GM06990 (cell line): ENCODE results near the gene SOX2.

Experiments
- DNase-seq: peaks from one replicate; pipeline ENCODE4 v3.0.0-alpha.2; 2011; ENCODE audit not compliant: insufficient read length; ENCODE audit errors: extremely low read depth
- H3K27me3 ChIP-seq: replicated peaks from 2 replicates; pipeline ENCODE4 v1.6.0; 2011; ENCODE audit warnings: low read length; ENCODE audit not compliant: control insufficient read depth, insufficient read depth
- H3K36me3 ChIP-seq: 2 replicates; pipeline ENCODE4 v1.5.1; 2011; ENCODE audit warnings: low read length; ENCODE audit not compliant: control insufficient read depth, insufficient read depth
- H3K4me3 ChIP-seq: replicated peaks from 2 replicates; pipeline ENCODE4 v1.5.1; 2011; ENCODE audit warnings: low read depth, mild to moderate bottlenecking, control low read depth, low read length
- TF ChIP-seq, protein P1 (sequence below): IDR thresholded peaks from 2 replicates; pipeline ENCODE4 v1.5.1; 2011; ENCODE audit warnings: low read length, control low read depth, mild to moderate bottlenecking, inconsistent platforms; ENCODE audit not compliant: insufficient read depth, poor library complexity, severe bottlenecking

The SOX2 gene

DNA sequence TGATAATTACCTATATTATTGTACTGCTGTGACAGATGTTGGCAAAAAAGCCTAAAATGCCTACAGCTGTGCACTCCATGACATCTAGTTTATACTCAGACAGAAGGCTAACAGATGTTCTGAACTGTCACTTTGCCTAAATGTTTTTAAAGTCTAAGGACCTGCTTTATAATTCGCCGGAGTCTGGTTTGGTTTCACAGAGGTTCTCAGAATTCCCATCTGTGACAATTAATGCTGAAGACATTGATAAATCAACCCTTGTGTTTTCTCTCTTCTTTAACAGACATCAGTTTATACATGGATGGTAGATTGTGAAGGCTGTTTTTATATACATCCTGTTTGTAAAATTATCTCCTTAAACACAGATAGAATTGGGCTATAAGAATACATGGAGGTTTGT, 19.8 kb upstream of the SOX2 start:
- H3K36me3 ChIP-seq, result no peaks in the 10 kb centered on the region
- no peak for DNase-seq
- peaks cover 3% of the 10 kb centered on the region for H3K27me3 ChIP-seq
- TF ChIP-seq, protein P1, sequence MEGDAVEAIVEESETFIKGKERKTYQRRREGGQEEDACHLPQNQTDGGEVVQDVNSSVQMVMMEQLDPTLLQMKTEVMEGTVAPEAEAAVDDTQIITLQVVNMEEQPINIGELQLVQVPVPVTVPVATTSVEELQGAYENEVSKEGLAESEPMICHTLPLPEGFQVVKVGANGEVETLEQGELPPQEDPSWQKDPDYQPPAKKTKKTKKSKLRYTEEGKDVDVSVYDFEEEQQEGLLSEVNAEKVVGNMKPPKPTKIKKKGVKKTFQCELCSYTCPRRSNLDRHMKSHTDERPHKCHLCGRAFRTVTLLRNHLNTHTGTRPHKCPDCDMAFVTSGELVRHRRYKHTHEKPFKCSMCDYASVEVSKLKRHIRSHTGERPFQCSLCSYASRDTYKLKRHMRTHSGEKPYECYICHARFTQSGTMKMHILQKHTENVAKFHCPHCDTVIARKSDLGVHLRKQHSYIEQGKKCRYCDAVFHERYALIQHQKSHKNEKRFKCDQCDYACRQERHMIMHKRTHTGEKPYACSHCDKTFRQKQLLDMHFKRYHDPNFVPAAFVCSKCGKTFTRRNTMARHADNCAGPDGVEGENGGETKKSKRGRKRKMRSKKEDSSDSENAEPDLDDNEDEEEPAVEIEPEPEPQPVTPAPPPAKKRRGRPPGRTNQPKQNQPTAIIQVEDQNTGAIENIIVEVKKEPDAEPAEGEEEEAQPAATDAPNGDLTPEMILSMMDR, result no peak
- H3K4me3 ChIP-seq, result no peak overlapping the region

GRCh38 chr3:181692311-181693145, 19.2 kb upstream of the SOX2 start:
- no peaks in the 10 kb centered on the region for H3K36me3 ChIP-seq
- TF ChIP-seq, protein P1, result no peak
- H3K4me3 ChIP-seq, result no peak overlapping the region
- no peak for DNase-seq
- peaks cover 3% of the 10 kb centered on the region for H3K27me3 ChIP-seq

DNA sequence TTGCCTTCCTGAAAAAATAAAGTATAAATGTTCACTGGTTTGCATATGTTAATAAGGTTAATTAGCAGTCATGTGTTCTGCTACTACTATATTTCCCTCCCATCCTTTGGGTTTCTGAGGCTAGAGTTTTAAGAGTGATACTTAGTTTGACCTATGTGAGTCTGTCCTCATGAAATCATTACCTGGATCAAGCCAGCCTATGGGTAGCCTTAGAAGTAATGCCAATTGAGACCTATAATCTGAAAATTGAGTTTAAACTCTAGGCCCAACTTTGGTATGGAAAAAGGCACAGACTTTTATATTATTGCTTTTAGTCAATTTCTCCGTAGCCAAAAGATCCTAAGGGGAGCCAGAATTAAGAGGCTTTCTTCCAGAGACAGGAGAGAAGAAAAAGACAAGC, 18.4 kb upstream of the SOX2 start:
- TF ChIP-seq, protein P1, result no peak
- DNase-seq, result no peak

DNA sequence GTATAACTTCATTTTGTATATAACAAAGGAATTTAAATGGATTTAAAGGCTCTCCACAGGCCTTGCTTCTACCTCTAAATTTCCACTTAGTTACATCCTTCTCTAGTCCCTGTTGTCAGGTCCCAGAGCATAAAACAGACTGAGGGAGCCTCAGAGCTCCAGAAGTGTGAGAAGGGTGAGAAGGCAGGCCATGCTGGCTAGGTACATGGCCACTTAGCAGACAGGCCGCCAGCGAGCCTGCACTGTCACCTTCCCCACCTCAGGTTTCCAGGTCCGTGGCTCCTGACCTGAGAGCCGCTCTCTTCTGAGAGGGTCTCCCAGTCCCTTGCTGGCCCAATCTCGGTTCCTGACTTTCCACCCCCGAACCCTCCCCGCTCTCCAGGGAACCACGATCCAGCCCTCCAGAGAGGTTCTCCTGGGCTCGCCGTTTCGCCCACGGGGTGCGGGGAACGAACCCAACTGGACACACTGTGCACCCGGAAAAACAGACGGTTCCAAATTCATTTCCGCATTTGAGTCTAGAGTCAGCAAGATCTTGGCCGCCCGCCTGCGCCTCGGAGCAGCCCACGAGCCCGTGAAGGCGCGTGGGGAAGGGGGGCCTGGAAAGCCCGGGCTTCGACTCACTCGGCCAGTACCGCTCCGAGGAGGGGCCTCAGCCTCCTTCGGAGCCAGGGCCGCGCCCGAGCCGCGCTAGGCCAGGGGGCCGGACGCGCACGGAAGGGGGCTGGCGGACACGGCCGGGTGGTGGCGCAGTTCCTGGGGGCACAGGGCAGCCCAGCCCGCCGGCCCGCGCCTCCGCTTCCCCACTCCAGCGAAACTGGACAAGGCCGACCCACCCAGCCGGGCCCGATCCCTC, 16.7 kb upstream of the SOX2 start:
- Histone ChIP-seq H3K27me3 (peaks cover 3% of the 10 kb centered on the region), H3K36me3 (no peaks in the 10 kb centered on the region), H3K4me3 (no peak overlapping the region)
- TF ChIP-seq, protein P1, result no peak
- DNase-seq, result no peak

More for the DNA sequence above, 18.4 kb upstream of the SOX2 start:
- Histone ChIP-seq H3K4me3 (no peak overlapping the region), H3K36me3 (no peaks in the 10 kb centered on the region), H3K27me3 (peaks cover 3% of the 10 kb centered on the region)

DNA sequence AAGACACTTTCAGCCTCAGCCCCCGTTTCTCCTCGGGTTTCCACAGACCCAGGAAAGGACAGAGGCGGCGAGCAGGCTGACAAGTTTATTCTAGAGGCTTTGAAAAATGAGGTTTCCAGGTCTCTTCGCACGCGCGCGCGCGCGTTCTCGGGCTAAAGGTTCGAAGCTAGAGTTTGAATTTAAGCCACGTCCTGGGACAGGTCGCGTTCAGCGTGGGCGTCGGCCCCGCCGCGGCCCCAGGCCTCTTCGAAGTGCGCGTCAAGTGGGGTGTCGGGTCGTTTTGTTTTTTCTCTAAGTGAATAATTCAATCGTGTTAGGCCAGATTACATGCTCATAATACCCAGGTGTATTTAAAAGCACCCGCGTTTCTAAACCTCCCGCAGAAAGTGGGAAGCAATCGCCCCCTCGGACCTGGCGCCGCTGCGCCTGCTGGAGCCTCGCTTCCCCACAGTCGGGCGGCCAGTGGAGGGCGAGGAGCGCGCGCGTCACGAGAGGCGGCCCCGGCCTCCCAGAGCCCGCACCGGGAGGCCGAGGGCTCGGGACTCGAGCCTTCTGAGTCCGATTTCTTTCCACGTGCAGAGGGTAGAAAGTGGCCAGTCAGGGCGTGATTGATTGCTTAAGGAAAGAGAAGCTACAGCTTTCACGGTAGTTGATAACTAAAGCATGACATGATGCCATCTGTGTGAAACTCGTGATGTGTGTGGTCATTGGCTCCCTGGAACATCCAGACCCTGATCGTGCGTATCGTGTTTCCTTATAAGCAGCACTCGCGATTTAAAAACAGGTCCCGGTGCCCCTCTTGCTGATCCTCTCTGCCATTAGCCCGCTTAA, 15.8 kb upstream of the SOX2 start:
- H3K27me3 ChIP-seq, result peaks cover 3% of the 10 kb centered on the region
- no peak for DNase-seq
- TF ChIP-seq, protein P1, result no peak
- H3K36me3 ChIP-seq, result no peaks in the 10 kb centered on the region
- no peak overlapping the region for H3K4me3 ChIP-seq
